H9 (cell line): ENCODE measurements around the gene FHOD3. TPM values are rescaled to one million over a fixed set of nuclear protein-coding genes. Genes with fewer than 3 reads are reported as not detected.

Experiments
- DNase-seq: peaks from one replicate; pipeline ENCODE4 v3.0.0-alpha.2; 2017
- H2AFZ ChIP-seq: one replicate; pipeline ENCODE4 v1.6.1; 2013; ENCODE audit warnings: mild to moderate bottlenecking, low read length, control low read depth, moderate library complexity
- H2AK5ac ChIP-seq: 2 replicates; pipeline ENCODE4 v1.6.1; 2013; ENCODE audit warnings: low read length, control low read depth, mixed read lengths; ENCODE audit not compliant: insufficient read length
- H2BK120ac ChIP-seq: one replicate; pipeline ENCODE4 v1.6.1; 2013; ENCODE audit warnings: low read depth, mild to moderate bottlenecking, low read length, control low read depth, inconsistent platforms; ENCODE audit not compliant: poor library complexity, severe bottlenecking
- H2BK12ac ChIP-seq: 2 replicates; pipeline ENCODE4 v1.6.1; 2013; ENCODE audit warnings: low read length, control low read depth, mixed read lengths, low read depth; ENCODE audit not compliant: insufficient read length
- H2BK15ac ChIP-seq: 2 replicates; pipeline ENCODE4 v1.6.1; 2013; ENCODE audit warnings: low read depth, low read length, control low read depth
- H2BK20ac ChIP-seq: one replicate; pipeline ENCODE4 v1.6.1; 2013; ENCODE audit warnings: low read depth, mild to moderate bottlenecking, low read length, control low read depth, inconsistent platforms; ENCODE audit not compliant: poor library complexity, severe bottlenecking
- H2BK5ac ChIP-seq: 2 replicates; pipeline ENCODE4 v1.6.1; 2013; ENCODE audit warnings: low read length, control low read depth, mixed read lengths; ENCODE audit not compliant: insufficient read length
- H3K14ac ChIP-seq: 2 replicates; pipeline ENCODE4 v1.6.1; 2013; ENCODE audit warnings: low read length, control low read depth; ENCODE audit not compliant: insufficient read depth
- H3K18ac ChIP-seq: 2 replicates; pipeline ENCODE4 v1.6.1; 2013; ENCODE audit warnings: low read depth, mild to moderate bottlenecking, mixed read lengths, low read length, control low read depth; ENCODE audit not compliant: insufficient read length
- H3K23ac ChIP-seq: 2 replicates; pipeline ENCODE4 v1.6.1; 2013; ENCODE audit warnings: low read length, control low read depth, mixed read lengths, low read depth; ENCODE audit not compliant: insufficient read length
- H3K23me2 ChIP-seq: 2 replicates; pipeline ENCODE4 v1.6.1; 2013; ENCODE audit warnings: low read depth, mild to moderate bottlenecking, mixed read lengths, low read length, control low read depth; ENCODE audit not compliant: insufficient read length, poor library complexity, severe bottlenecking
- H3K27ac ChIP-seq: 2 replicates; pipeline ENCODE4 v1.5.1; 2013; ENCODE audit warnings: low read length, control low read depth, mixed read lengths, low read depth; ENCODE audit not compliant: insufficient read length
- H3K27me3 ChIP-seq: 2 replicates; pipeline ENCODE4 v1.6.1; 2013; ENCODE audit warnings: low read length, control low read depth, inconsistent platforms; ENCODE audit not compliant: insufficient read depth
- H3K4ac ChIP-seq: 2 replicates; pipeline ENCODE4 v1.6.1; 2013; ENCODE audit warnings: low read depth, mild to moderate bottlenecking, control low read depth, inconsistent platforms, low read length, moderate library complexity
- H3K4me1 ChIP-seq: 2 replicates; pipeline ENCODE4 v1.6.1; 2013; ENCODE audit warnings: low read length, control low read depth, inconsistent platforms; ENCODE audit not compliant: insufficient read depth
- H3K4me2 ChIP-seq: 2 replicates; pipeline ENCODE4 v1.6.1; 2013; ENCODE audit warnings: low read length, control low read depth, mixed read lengths; ENCODE audit not compliant: insufficient read length, insufficient read depth
- H3K56ac ChIP-seq: 2 replicates; pipeline ENCODE4 v1.6.1; 2013; ENCODE audit warnings: low read depth, mild to moderate bottlenecking, mixed read lengths, low read length, control low read depth; ENCODE audit not compliant: insufficient read length
- H3K79me1 ChIP-seq: 2 replicates; pipeline ENCODE4 v1.6.1; 2013; ENCODE audit warnings: low read depth, mild to moderate bottlenecking, moderate library complexity, low read length, control low read depth, inconsistent platforms; ENCODE audit not compliant: insufficient read depth, poor library complexity, severe bottlenecking
- H3K79me2 ChIP-seq: 2 replicates; pipeline ENCODE4 v1.6.1; 2013; ENCODE audit warnings: low read length, control low read depth, inconsistent platforms; ENCODE audit not compliant: insufficient read depth
- H3K9ac ChIP-seq: 2 replicates; pipeline ENCODE4 v1.6.1; 2013; ENCODE audit warnings: low read length, control low read depth, mixed read lengths; ENCODE audit not compliant: insufficient read length; ENCODE audit errors: extremely low read depth
- H3K9me3 ChIP-seq: one replicate; pipeline ENCODE4 v1.6.1; 2013; ENCODE audit warnings: low read depth, low read length, inconsistent platforms; ENCODE audit not compliant: control insufficient read depth
- H3T11ph ChIP-seq: one replicate; pipeline ENCODE4 v1.6.1; 2013; ENCODE audit warnings: mild to moderate bottlenecking, low read length, control low read depth, inconsistent platforms
- H4K20me1 ChIP-seq: one replicate; pipeline ENCODE4 v1.6.1; 2013; ENCODE audit not compliant: control insufficient read depth, insufficient read length, insufficient read depth
- H4K5ac ChIP-seq: 2 replicates; pipeline ENCODE4 v1.6.1; 2013; ENCODE audit warnings: low read depth, mild to moderate bottlenecking, mixed read lengths, low read length, control low read depth; ENCODE audit not compliant: insufficient read length
- H4K8ac ChIP-seq: replicated peaks from 2 replicates; pipeline ENCODE4 v1.6.1; 2013; ENCODE audit warnings: low read length, control low read depth, mixed read lengths, low read depth; ENCODE audit not compliant: insufficient read length
- H4K91ac ChIP-seq: 2 replicates; pipeline ENCODE4 v1.6.1; 2013; ENCODE audit warnings: low read depth, mild to moderate bottlenecking, moderate library complexity, mixed read lengths, low read length, control low read depth; ENCODE audit not compliant: insufficient read length
- H3K27ac Mint-ChIP-seq, 3 experiments: 2 replicates in 2 of 3; 3 replicates in 1 of 3; pipeline ENCODE4 v1.8.0; 2020 to 2021; ENCODE audit warnings: mixed read lengths in 3 of 3, mild to moderate bottlenecking in 1 of 3, moderate library complexity in 1 of 3
- H3K27me3 Mint-ChIP-seq: 2 replicates; pipeline ENCODE4 v1.8.0; 2021; ENCODE audit warnings: low read depth, mild to moderate bottlenecking, moderate library complexity, mixed read lengths
- H3K36me3 Mint-ChIP-seq, 3 experiments: 2 replicates in 2 of 3; 3 replicates in 1 of 3; pipeline ENCODE4 v1.8.0; 2020 to 2021; ENCODE audit warnings: low read depth in 3 of 3, mixed read lengths in 3 of 3; ENCODE audit not compliant: insufficient read depth in 1 of 3
- H3K4me1 Mint-ChIP-seq, 2 experiments: 2 replicates each; pipeline ENCODE4 v1.8.0; 2020; ENCODE audit warnings: mixed read lengths in 2 of 2
- H3K4me3 Mint-ChIP-seq, 2 experiments: 2 replicates in 1 of 2; 3 replicates in 1 of 2; pipeline ENCODE4 v1.8.0; 2020 to 2021; ENCODE audit warnings: mild to moderate bottlenecking in 2 of 2, mixed read lengths in 2 of 2, moderate library complexity in 1 of 2
- H3K9me3 Mint-ChIP-seq, 2 experiments: 2 replicates in 1 of 2; 3 replicates in 1 of 2; pipeline ENCODE4 v1.8.0; 2020; ENCODE audit warnings: mild to moderate bottlenecking in 2 of 2, mixed read lengths in 2 of 2, moderate library complexity in 1 of 2
- CTCF ChIP-seq: fragments of 200-600 bp; sonication (generic); conservative IDR thresholded peaks from 3 replicates; pipeline ENCODE4 v1.8.0; 2021; ENCODE audit warnings: antibody characterized with exemption, mild to moderate bottlenecking
- WGBS: extraction: QIAGEN DNeasy Blood & Tissue Kit; methylation state at CpG from one replicate; pipeline ENCODE4 v1.1.7; 2013; ENCODE audit warnings: missing lambda C conversion rate, low lambda C conversion rate, mixed read lengths; ENCODE audit not compliant: insufficient read length; ENCODE audit errors: extremely low coverage; 5-methylcytosine and 5-hydroxymethylcytosine counted together
- total RNA-seq: library from RNA; stranded (reverse); gene quantifications from 2 replicates; pipeline ENCODE4 v1.2.1, GENCODE V29; 2021

FHOD3 gene
- total RNA-seq, 1 experiment from 2014 or later, result 8.0 TPM

GRCh38 chr18:36589857-36590543, 292.5 kb downstream of the FHOD3 start:
- Histone ChIP-seq H2AK5ac (no peak overlapping the region), H3K4me2 (no peak overlapping the region), H4K91ac (no peak overlapping the region), H3K27me3 (no peaks in the 10 kb centered on the region), H3K4ac (no peak overlapping the region), H3K9ac (no peak overlapping the region), H3T11ph (no peak overlapping the region), H3K27ac (no peak overlapping the region), H3K18ac (no peak overlapping the region), H4K8ac (no peak overlapping the region), H4K5ac (no peak overlapping the region), H2BK5ac (no peak overlapping the region), H2BK120ac (no peak overlapping the region), H3K56ac (no peak overlapping the region), H4K20me1 (no peaks in the 10 kb centered on the region), H2BK20ac (no peak overlapping the region), H3K23ac (no peak overlapping the region), H3K23me2 (no peaks in the 10 kb centered on the region), H3K79me1 (no peaks in the 10 kb centered on the region), H3K4me1 (no peaks in the 10 kb centered on the region), H3K9me3 (no peaks in the 10 kb centered on the region), H2BK15ac (no peak overlapping the region), H2AFZ (no peak overlapping the region), H2BK12ac (no peak overlapping the region), H3K14ac (no peak overlapping the region), H3K79me2 (no peaks in the 10 kb centered on the region)
- no peak overlapping the region for H3K4me3 Mint-ChIP-seq
- TF ChIP-seq CTCF, result no peak
- no peak overlapping the region for H3K27ac Mint-ChIP-seq
- no peak for DNase-seq
- H3K36me3 Mint-ChIP-seq, result no peaks in the 10 kb centered on the region
- H3K27me3 Mint-ChIP-seq, result peaks cover 3% of the 10 kb centered on the region; the same call in 1 of the 2 replicates
- peaks cover 39 to 48% of the 10 kb centered on the region in 2 experiments for H3K4me1 Mint-ChIP-seq
- no peaks in the 10 kb centered on the region for H3K9me3 Mint-ChIP-seq
- no CpG with 5 or more reads among the region's 10 CpGs for WGBS
